Lower leg skin (tissue), 3 donors: Measurements from ENCODE around the gene ARSB.

Experiments
- CTCF ChIP-seq, 3 donors: fragments of 450-650 bp; IDR thresholded peaks; one replicate each; pipeline ENCODE4 v1.5.1; 2016; ENCODE audit warnings: antibody characterized with exemption in 3 of 3, mild to moderate bottlenecking in 3 of 3, moderate library complexity in 2 of 3
- POLR2A ChIP-seq, 2 donors: fragments of 450-650 bp; IDR thresholded peaks; one replicate each; pipeline ENCODE4 v1.6.1; 2016 to 2017; ENCODE audit warnings: antibody characterized with exemption in 2 of 2, mild to moderate bottlenecking in 1 of 2, moderate library complexity in 1 of 2

GRCh38 chr5:78920604-78921003 lies 64.5 kb downstream of the ARSB start:
- TF ChIP-seq CTCF (IDR thresholded peaks at IDR 0.05) (no peak), POLR2A (IDR thresholded peaks at IDR 0.05) (no peak)
